Measurements from ENCODE around the gene ASTN2. TPM values are rescaled to one million over a fixed set of nuclear protein-coding genes. Genes with fewer than 3 reads are reported as not detected.

Gene ASTN2
- total RNA-seq, 1 experiment from 2014 or later = 4.8 TPM

GRCh38 chr9:117334101-117334500, 80.8 kb downstream of the ASTN2 start:
- TF ChIP-seq, protein P1, sequence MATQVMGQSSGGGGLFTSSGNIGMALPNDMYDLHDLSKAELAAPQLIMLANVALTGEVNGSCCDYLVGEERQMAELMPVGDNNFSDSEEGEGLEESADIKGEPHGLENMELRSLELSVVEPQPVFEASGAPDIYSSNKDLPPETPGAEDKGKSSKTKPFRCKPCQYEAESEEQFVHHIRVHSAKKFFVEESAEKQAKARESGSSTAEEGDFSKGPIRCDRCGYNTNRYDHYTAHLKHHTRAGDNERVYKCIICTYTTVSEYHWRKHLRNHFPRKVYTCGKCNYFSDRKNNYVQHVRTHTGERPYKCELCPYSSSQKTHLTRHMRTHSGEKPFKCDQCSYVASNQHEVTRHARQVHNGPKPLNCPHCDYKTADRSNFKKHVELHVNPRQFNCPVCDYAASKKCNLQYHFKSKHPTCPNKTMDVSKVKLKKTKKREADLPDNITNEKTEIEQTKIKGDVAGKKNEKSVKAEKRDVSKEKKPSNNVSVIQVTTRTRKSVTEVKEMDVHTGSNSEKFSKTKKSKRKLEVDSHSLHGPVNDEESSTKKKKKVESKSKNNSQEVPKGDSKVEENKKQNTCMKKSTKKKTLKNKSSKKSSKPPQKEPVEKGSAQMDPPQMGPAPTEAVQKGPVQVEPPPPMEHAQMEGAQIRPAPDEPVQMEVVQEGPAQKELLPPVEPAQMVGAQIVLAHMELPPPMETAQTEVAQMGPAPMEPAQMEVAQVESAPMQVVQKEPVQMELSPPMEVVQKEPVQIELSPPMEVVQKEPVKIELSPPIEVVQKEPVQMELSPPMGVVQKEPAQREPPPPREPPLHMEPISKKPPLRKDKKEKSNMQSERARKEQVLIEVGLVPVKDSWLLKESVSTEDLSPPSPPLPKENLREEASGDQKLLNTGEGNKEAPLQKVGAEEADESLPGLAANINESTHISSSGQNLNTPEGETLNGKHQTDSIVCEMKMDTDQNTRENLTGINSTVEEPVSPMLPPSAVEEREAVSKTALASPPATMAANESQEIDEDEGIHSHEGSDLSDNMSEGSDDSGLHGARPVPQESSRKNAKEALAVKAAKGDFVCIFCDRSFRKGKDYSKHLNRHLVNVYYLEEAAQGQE (IDR thresholded peaks at IDR 0.05; ENCODE audit: low read depth) = peak; percentile 13; the same call in 1 of the 2 replicates
- TF ChIP-seq POLR2AphosphoS5 (IDR thresholded peaks at IDR 0.05; ENCODE audit: low read depth, low read length) = no peak
- no peak for TF ChIP-seq ZFX (IDR thresholded peaks at IDR 0.05)
- TF ChIP-seq ATF3 (IDR thresholded peaks at IDR 0.05) = no peak
- DNase-seq (ENCODE audit: low read depth, low spot score) = no peak
- Histone ChIP-seq H3K4me1 (ENCODE audit: control insufficient read depth in 1 of 2, insufficient read depth in 2 of 2, low read length in 2 of 2) (no peaks in the 10 kb centered on the region), H3K27me3 (ENCODE audit: insufficient read depth, low read length) (no peaks in the 10 kb centered on the region), H4K20me1 (ENCODE audit: insufficient read depth) (no peaks in the 10 kb centered on the region), H3K9me2 (ENCODE audit: insufficient read depth) (no peaks in the 10 kb centered on the region), H3K4me2 (ENCODE audit: low read length) (no peak overlapping the region), H3K4me3 (replicated peaks in 1 of 2; ENCODE audit: low read depth in 1 of 2, low read length in 2 of 2) (no peak overlapping the region), H2AFZ (ENCODE audit: low read depth, low read length, poor library complexity, severe bottlenecking) (no peak overlapping the region), H3K9me3 (ENCODE audit: control insufficient read depth in 1 of 2, insufficient read depth in 1 of 2, low read depth in 1 of 2, low read length in 2 of 2) (peaks cover 0 to 3% of the 10 kb centered on the region in 2 experiments; a peak in 2 of 4 replicates), H3K36me3 (ENCODE audit: control insufficient read depth in 1 of 2, insufficient read depth in 2 of 2, low read length in 2 of 2) (no peaks in the 10 kb centered on the region), H3K79me2 (ENCODE audit: insufficient read depth, low read length) (no peaks in the 10 kb centered on the region), H3K27ac (ENCODE audit: low read depth, low read length) (no peak overlapping the region), H3K9ac (ENCODE audit: low read length) (no peak overlapping the region)
- CTCF ChIA-PET = no interaction called here
- POLR2A ChIA-PET = no interaction called here
- intact Hi-C loops (cut with micrococcal nuclease) = no loop called here
- BruUV-seq (replicated peaks) = no TSS peak
- RAD21 ChIA-PET (ENCODE audit: low non-redundant PET in 1 of 2, low total read pairs in 2 of 2, uncharacterized antibody in 2 of 2, unreplicated experiment in 2 of 2) = no interaction called here
- no peak for ATAC-seq

DNA sequence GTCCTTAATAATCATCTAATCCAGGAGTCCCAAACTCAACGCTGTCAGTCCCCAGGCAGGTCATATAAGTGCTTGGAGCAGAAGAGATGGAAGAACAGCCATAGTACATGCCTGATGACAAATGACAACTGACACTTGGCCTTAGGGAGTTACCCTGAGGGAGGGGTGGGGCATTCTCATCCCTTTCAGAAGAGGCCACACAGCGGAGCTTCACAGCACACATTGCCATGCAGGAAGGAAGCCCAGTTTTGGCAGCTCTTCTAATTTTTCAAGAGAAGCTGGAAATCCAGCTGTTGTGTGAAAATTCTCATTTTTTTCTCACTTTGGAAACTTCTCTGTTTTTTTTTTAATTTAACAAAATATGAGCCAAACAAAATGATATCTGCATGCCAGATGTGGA, 89.0 kb downstream of the ASTN2 start:
- H3K9me2 ChIP-seq (ENCODE audit: insufficient read depth) = no peaks in the 10 kb centered on the region
- intact Hi-C loops (cut with micrococcal nuclease) = no loop called here
- no peak overlapping the region for H2AFZ ChIP-seq (ENCODE audit: low read depth, low read length, poor library complexity, severe bottlenecking)
- no peak overlapping the region for H3K4me3 ChIP-seq (replicated peaks in 1 of 2; ENCODE audit: low read depth in 1 of 2, low read length in 2 of 2)
- no peak overlapping the region for H3K9ac ChIP-seq (ENCODE audit: low read length)
- H3K36me3 ChIP-seq (ENCODE audit: control insufficient read depth in 1 of 2, insufficient read depth in 2 of 2, low read length in 2 of 2) = no peaks in the 10 kb centered on the region
- no peak for TF ChIP-seq EGR1 (IDR thresholded peaks at IDR 0.05; ENCODE audit: low read depth)
- TF ChIP-seq TCF7L2 (IDR thresholded peaks at IDR 0.05; ENCODE audit: borderline replicate concordance, extremely low read depth, insufficient read depth, insufficient read length) = no peak
- no peak for TF ChIP-seq FOSL1 (IDR thresholded peaks at IDR 0.05; ENCODE audit: low read depth)
- no peak for TF ChIP-seq YY1 (IDR thresholded peaks at IDR 0.05; ENCODE audit: extremely low read depth, insufficient replicate concordance, low read depth, low read length)
- no peak for TF ChIP-seq SP1 (IDR thresholded peaks at IDR 0.05; ENCODE audit: low read depth)
- no peaks in the 10 kb centered on the region for H4K20me1 ChIP-seq (ENCODE audit: insufficient read depth)
- no peak overlapping the region for H3K4me2 ChIP-seq (ENCODE audit: low read length)
- H3K27ac ChIP-seq (ENCODE audit: low read depth, low read length) = no peak overlapping the region
- ChIA-PET CTCF (no interaction called here), POLR2A (no interaction called here), RAD21 (ENCODE audit: low non-redundant PET in 1 of 2, low total read pairs in 2 of 2, uncharacterized antibody in 2 of 2, unreplicated experiment in 2 of 2) (no interaction called here)
- no peaks in the 10 kb centered on the region for H3K79me2 ChIP-seq (ENCODE audit: insufficient read depth, low read length)
- no peaks in the 10 kb centered on the region for H3K4me1 ChIP-seq (ENCODE audit: control insufficient read depth in 1 of 2, insufficient read depth in 2 of 2, low read length in 2 of 2)
- peaks cover 0 to 6% of the 10 kb centered on the region in 2 experiments; a peak in 2 of 4 replicates for H3K9me3 ChIP-seq (ENCODE audit: control insufficient read depth in 1 of 2, insufficient read depth in 1 of 2, low read depth in 1 of 2, low read length in 2 of 2)
- DNase-seq (ENCODE audit: low read depth, low spot score) (no peak), ATAC-seq (no peak)
- no TSS peak for BruUV-seq (replicated peaks)
- no peaks in the 10 kb centered on the region for H3K27me3 ChIP-seq (ENCODE audit: insufficient read depth, low read length)
